ENCODE data around the gene R3HDM2.

GRCh38 chr12:57272337-57273151 lies 158.3 kb downstream of the R3HDM2 start:
- no peak for TF ChIP-seq POLR2A (IDR thresholded peaks at IDR 0.05)
- TF ChIP-seq CTCF (IDR thresholded peaks at IDR 0.05) = no peak

All from adrenal gland (tissue), 5 donors.